Measurements from ENCODE around the gene CSF1.
"Not testable (repeated sequence)": the region's sequence is repeated elsewhere in the genome, so short reads cannot be mapped to it uniquely, and the experiment has no call there.

CSF1 gene

DNA sequence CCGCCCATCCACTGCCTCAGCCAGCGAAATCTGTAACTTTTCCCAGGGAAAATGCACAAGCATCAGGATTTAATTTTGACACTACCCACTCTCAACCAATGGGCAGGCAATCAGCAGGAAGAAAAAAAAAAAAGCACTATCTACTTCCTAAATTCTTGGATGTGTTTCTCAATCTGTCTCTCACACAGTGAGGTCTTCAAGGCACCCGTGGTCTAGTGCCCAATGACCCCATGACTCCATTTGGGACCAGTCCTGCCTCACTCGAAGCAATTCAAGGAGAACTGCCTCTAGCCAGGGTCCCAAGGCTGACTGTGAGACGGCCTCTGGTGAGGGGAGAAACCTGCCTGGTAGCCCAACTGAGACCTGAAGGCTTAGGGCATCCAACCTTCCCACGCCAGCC lies 35.9 kb downstream of the CSF1 start:
- DNase-seq = no peak

DNA sequence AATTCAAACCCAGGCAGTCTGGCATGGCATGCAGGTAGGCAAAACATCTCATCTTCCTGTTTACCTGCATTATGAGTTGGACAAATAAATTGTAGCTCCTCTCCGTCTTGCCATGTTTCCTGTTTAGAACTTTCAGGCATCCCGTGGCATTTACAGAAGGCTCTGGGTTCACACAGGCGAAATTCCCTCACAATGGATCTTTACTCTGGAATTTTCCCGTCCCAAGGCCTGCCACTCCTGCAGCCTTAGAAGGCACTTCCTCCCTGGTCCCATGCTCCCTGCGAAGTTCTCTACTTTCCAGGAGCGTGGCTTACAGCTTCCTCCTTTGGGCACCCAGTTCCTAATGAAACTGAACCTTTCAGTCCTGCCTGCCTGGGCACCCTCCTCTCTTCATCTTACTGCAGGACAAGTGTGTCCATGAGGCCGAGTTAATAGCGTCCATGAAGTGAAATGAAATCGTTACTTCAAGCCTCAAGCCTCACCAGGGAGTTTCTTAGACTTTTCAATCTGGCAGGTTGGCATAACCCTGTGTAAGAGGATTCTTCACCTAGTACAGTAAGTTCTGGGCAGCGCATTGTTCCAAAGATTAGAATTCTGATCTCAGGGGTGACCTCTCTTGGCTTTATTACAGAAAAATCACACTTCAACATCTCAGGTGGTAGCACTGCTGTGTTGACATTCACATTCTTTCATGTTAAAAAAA lies 37.1 kb downstream of the CSF1 start:
- no peak for DNase-seq

DNA sequence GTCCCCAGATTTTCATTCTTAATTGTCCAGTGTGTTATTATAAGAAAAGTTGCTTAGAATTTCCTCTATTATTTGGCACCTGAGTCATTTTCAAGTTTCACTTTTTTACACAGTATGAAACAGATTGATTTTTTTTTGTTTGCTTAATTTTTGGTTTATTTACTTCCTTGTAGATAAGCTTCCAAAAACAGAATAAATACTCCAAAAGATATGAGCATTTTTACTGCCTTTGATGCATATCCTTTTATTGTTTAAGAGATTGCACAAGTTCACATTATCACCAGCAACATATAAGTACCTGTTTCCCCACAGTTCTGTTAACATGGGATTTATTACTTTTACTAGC lies 37.6 kb downstream of the CSF1 start:
- DNase-seq = no peak

DNA sequence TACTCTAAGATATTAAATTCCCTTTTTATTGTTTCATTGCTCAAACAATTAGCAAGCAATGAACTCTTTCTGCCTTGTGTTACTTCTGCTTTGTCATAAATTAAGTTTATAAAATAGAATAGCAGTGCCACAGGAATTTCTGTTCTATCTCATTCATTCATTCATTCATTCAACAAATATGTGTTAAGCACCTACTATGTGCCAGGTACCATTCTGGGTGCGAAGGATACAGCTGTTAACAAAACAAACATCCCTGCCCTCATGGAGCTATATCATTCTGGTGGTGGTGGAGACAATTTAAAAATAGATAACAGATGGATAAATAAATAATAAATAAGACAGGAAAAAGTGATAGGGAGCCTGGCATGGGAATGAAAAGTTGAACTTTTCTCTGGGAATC lies 39.4 kb downstream of the CSF1 start:
- no peak for DNase-seq

DNA sequence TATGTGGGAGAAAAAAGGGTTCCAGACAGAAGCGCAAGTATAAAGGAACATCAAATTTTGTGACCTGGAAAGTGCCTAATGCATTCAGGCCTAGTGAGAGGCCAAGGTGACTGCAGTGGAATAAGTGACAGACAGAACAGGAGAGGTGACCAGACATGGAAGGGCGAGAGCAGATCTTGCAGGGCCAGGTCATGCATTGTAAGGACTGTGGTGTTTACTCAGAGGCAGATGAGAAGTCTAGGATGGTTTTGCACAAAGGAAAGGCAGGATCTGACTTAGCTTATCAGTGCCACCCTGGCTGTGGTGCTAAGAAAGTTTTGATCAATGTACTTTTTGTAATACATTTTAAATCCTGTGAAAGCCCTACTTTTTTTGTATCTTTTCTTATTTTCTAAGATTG lies 39.9 kb downstream of the CSF1 start:
- no peak for DNase-seq

DNA sequence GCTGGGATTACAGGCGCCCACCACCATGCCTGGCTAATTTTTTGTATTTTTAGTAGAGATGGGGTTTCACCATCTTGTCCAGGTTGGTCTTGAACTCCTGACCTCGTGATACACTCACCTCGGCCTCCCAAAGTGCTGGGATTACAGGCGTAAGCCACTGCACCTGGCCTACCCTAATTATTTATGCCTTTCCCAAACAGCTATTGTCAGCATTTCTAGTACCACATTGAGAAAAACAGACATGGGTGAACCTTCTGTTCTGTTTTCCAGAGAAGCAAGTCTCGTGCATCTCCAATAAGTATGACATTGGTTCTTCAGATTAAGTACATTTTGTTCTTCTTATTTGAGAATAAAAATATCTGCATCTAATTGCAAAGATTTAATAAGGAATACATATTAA lies 40.9 kb downstream of the CSF1 start:
- not testable (repeated sequence) for DNase-seq

DNA sequence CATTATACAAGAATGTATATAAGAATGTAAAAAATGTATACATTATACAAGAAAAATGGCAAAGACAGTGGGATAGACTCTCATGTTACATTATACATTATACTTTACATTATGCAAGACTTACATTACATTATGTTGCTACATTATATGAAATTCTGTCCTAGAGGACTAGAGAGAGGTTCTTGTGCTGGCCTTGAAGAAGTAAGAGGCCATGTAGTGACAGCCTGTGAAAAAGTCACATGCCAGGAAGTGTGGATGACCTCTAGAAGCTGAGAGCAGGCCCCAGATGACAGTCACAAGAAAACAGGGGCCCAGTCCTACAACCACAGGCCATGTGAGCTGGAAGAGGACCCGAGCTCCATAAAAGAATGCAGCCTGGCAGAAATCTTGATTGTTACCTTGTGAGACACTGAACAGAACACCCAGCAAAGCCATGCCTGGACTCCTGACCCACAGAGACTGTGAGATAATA lies 43.4 kb downstream of the CSF1 start:
- no peak for DNase-seq

DNA sequence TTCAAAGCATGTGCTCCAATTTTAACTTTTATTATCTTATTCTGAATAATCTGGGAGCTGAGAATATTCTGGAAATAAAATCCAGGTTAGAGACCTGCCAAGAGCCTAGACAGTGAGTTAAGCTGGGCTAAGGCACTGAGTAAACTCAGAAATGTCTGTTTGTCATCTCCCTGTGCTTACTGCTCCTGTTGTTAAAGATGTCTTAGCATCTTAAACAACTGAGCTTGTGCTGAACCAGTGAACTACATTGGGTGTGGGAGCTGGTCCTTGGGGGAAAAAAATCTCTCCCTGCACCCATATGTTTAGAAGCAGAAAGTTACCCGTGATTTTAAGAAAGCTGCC lies 49.0 kb downstream of the CSF1 start:
- DNase-seq = no peak

DNA sequence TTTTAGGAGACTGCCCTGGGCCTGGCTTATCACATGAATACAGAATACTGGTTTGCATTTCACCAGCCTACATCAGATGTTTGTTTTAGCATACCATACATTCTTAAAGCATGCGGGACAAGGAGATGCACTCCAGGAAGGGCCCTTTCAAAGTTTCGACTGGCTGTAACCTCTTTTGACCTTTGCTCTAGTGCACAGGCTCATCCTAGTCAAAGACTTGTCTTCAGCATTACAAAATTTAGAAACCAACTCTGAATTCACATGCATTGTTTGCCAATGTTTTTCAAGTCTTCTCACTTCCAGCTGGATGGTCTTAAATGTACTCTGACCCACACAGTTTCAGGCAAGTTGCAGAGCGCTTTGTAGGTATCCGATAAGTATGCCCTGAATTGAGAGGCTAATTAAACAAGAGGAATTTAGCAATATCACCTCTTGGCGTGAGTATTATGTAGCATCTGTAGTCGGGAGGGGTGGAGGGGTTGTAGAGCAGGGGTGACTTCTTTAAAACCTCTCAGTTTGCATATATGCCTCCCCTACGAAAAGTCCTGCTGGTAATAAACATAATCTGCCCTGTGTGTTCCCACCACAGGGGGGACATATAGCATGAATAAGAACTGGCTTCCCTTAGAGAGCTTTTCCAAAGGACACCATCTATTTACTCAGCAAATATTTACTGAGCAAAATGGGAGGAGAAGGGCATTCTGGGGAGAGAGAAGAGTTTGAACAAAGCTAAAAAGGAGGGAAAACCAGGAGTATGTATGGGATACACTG lies 49.5 kb downstream of the CSF1 start:
- peak; percentile 57 for DNase-seq

DNA sequence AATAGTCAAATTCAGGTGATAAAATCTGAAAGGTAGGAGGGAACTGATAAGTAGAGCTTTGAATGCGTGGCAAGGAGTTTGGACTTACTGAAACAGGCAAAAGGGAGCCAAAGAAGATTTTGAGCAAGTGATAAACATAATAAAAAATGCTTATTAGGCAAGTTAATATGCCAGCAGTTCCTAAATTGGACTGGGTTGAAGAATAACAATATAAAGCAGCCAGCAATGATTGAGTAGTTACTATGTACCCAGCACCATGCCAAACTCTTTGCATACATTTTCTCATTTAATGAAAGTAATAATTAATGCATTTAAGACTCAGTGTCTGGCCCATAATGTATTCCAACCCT lies 50.1 kb downstream of the CSF1 start:
- DNase-seq = no peak

DNA sequence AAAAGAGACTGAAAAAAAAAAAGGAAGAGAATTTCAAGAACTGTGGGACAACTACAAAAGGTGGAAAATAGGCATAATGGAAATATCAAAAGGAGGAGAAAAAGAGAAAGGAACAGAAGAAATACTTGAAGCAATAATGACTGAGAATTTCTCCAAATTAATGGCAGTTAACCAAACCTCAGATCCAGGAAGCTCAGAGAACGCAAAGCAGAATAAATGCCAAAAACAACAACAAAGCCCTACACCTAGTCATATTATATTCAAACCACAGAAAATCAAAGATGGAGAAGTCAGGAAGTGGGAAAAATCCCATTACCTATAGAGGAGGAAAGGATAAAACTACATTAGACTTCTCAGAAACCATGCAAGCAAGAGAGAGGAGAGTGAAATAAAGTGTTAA lies 53.2 kb downstream of the CSF1 start:
- no peak for DNase-seq

DNA sequence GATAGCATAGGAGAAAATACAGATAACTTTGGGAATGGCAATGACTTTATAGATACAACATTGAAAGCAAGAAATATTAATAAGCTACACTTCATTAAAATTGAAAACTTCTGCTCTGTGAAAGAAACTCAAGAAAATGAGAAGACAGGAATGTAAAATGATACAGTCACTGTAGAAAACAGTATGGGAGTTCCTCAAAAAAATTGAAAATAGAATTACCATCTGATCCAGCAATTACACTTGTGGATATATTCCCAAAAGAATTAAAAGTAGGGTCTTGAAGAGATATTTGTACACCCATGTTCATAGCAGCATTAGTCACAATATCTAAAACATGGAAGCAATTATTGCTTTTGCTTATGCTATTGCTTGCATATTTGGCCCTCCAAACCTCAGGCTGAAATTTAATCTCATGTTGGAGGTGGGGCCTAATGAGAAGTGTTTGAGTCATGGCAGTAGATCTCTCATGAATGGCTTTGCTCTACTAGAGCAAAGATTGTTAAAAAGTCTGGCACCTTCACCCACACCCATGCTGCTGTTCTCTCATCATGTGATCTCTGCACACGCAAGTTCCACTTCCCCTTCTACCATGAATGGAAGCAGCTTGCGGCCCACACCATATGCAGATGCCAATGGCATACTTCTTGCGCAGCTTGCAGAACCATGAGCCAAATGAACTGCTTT lies 58.6 kb downstream of the CSF1 start:
- DNase-seq = no peak

DNA sequence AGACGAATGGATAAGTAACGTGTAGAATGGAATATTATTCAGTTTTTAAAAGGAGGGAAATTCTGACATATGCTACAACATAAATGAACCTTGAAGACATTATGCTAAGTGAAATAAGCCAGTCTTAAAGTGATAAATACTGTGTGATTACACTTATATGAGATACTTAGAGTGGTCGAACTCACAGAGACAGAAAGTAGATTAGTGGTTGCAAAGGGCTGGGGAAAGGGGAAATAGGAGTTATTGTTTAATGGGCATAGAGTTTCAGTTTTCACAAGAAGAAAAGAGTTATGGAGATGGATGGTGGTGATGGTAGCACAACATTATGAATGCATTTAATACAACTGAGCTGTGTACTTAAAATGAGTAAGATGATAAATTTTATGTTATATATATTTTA lies 59.3 kb downstream of the CSF1 start:
- no peak for DNase-seq

DNA sequence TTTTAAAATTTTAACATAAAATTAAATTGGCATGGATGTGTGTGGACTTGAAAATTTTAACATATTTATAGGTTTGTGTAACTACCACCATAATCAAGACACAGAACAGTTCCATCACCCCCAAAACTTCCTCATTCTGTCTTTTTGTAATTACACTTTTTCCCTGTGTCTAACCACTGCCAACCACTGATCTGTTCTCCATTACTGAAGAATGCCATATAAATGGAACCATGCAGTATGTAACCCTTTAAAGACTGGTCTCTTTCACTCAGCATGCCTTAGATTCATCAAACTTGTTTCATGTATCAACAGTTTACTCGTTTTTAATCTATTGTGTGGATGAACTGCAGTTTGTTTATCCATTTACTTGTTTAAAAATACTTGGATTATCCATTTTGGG lies 60.9 kb downstream of the CSF1 start:
- DNase-seq = no peak

DNA sequence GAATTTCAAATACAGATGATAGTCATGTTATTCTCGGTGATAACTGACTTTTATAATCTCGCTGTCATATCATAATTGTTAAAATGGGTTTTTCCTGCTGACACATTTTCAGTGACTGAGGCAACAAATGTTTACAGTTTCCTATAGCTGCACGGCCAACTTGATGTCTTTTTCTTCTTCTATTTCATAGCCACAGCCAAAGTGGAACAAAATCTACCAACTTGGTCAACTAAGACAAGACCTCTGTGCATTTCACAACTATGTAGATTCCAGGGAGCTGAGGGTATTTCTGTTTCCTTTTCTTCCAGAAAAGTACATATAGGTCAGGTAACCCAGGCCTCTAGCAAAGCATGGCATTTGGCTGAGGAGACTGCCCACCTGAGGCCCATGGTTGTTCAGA lies 63.5 kb downstream of the CSF1 start:
- no peak for DNase-seq

DNA sequence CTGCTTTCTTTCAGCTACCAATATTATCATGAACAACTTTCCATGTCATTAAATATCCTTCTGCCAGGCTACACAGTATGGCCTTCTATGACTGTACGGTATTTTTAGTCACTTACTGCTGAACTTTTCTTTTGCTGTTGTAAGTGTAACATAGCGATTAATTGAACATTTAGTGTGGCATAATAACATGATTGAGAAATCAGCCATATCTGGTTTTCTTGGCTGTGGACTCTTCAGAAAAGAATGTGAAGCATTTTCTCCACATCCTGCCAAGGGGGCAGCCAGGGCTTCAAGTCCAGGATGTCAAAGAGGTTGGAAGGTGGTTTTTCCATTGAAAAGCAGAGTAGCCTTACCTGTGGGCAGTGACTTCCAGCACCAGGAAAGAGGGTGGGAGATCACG lies 65.1 kb downstream of the CSF1 start:
- DNase-seq = no peak

DNA sequence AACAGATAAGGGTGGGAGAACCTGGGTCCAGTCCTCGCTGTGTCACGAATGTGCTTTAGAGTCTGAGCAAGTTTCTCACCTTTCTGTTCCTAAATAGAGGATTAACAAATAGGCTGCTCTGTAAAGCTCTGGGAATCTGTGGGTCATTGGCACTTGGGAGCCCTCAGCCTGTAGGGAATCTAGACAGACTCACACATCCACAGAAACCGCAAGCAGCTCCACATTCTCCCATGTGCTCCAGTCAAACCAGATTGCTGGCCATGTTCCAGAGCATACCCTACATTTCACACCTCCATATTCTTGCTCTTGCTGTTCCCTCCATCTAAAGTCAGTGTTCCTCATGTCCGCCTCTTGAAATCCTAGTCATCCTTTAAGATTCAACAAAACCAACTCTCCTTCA lies 66.1 kb downstream of the CSF1 start:
- no peak for DNase-seq

DNA sequence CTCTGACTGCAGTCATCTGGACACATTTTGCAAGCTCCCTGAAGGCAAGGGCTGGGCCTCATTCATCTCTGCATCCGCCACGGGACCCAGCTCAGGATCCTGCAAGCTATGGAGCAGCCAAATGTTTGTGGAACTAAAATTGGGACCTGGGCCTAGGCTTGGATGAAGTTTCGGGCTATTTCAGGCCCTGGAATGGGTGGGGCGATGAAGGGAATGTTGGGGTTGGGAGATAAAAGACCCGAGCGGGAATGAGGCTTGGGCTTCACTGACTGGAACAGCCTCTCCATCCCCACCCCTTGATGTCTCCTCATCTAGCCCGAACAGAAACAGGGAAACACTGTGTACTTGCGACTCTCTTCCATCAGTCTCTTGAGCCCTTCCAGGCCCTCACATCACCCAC lies 66.6 kb downstream of the CSF1 start:
- no peak for DNase-seq

DNA sequence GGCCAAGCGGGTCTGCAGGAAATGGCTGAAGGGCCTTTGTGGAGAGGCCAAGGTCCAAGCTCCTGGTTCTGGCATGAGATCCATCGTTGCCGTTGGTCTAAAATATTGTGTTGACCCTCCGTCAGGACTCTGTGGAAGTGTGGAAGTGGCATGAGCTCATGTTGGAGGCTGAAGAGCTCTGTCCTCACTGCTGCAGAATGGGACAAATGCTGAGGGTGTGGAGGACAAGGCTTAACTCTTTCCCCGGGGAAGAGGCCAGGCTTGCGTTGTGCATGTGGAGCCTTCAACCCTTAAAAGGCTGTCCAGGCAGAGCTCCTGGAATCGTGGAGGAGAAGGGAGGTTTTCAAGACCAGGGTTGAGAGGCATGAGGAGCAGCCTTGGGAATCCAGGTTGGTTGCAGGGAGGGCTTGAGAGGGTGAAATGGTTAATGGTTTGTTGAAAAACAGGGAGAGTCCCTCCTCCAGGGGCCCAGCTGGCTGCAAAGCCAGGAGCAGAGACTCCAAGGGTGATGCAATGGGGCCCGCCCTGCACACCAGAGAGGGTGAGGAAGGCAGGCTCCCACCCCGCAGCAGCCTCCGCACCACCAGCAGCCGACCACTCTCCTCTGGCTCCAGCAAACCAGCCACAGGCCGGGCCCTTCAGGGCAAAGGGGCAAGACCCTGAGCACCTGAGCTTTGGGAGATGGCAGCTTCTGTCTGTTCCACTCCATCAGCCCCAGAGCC lies 67.2 kb downstream of the CSF1 start:
- no peak for DNase-seq

DNA sequence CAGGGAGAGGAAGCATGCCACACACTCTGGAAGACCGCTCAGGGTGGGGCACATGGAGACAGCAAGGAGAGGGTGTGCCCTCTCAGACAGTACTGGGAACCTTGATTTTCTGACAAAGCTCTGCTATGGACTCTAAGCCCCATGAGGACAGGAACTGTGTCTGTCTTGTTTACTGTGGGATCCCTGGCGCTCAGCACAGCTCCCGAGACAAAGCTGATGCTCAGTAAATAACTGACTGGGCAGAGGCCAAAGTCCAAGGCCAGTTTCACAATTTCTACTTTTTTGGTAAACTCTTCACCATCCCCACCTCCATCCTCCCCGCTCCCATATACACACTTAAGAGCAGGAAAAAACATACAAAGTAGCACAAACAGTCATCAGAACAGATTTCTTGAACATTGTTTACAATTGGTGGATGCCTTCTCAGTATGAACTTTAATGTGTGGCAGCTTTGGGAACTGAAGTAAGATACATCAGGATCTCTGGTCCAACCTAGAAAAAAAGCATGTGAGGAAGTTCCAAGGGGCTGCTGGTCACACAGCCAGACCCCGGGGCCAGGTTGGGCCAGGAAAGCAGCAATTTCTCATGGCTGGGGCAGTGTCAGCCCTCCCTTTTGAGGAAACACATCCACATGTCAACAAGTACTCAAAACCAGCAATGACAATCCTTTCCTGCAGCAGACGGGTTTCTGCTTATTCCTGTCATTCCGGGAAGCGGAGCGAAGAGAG lies 68.3 kb downstream of the CSF1 start:
- DNase-seq = no peak

DNA sequence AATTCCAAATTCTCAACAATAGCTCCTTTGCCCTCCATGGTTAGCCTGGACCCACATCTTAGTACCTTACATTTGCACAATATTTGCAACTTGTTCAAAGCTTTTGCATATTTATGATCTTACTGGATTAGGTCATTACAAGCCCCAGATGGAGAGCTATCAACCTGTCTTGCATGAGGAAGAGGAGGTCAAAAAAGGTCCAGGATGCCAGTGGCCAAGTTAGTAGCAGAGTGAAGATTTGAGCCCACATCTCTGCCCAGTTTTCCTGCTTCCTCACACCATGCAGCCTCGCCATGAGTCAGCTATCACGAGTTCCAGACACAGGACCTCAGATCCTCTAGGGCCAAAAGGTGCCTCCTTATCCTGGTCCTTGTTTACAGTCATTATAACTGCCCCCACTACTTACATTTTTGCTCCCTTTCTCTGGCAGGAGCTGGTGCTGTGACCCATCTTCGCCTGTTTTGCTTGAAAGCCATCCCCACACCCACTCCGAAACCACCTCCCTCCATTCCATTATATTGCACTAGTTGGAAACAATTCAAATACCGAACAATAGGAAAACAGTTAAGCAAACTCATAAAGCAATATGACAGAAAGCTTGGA lies 68.9 kb downstream of the CSF1 start:
- DNase-seq = no peak

All from NCI-H510A (cell line).